Gastroesophageal sphincter (tissue), 4 donors: ENCODE measurements around the gene MYO9A. TPM values are rescaled to one million over a fixed set of nuclear protein-coding genes. Genes with fewer than 3 reads are reported as not detected.

Source experiments
- ATAC-seq: fragments of 150-250 bp; one replicate; pipeline ENCODE4 v1.9.1; 2016; ENCODE audit warnings: mild to moderate bottlenecking, moderate library complexity
- H3K27ac ChIP-seq, 4 donors: fragments of 200-600 bp; sonication (generic) in 3 of 4; 1 replicate in 3 of 4; 2 replicates in 1 of 4; pipeline ENCODE4 v1.5.1; 2016 to 2019
- H3K27me3 ChIP-seq: fragments of 200-600 bp; sonication (generic); one replicate; pipeline ENCODE4 v1.5.1; 2019
- H3K36me3 ChIP-seq, 2 donors: fragments of 200-600 bp; sonication (generic); one replicate each; pipeline ENCODE4 v1.5.1; 2019; ENCODE audit warnings: control low read depth in 1 of 2
- H3K4me1 ChIP-seq, 3 donors: fragments of 200-600 bp; sonication (generic); 1 replicate in 2 of 3; 2 replicates in 1 of 3; pipeline ENCODE4 v1.5.1; 2016 to 2019; ENCODE audit warnings: control low read depth in 2 of 3
- H3K4me3 ChIP-seq, 2 donors: fragments of 200-600 bp; sonication (generic); one replicate each; pipeline ENCODE4 v1.5.1; 2019; ENCODE audit warnings: mild to moderate bottlenecking in 1 of 2, moderate library complexity in 1 of 2
- H3K9me3 ChIP-seq, 3 donors: fragments of 200-600 bp; sonication (generic); one replicate each; pipeline ENCODE4 v1.5.1; 2017 to 2019; ENCODE audit warnings: control low read depth in 2 of 3
- EP300 ChIP-seq: sonication (generic); formaldehyde crosslinking; IDR thresholded peaks from one replicate; pipeline ENCODE4 v1.6.1; 2017; ENCODE audit warnings: antibody characterized with exemption, mild to moderate bottlenecking
- POLR2A ChIP-seq, 2 donors: fragments of 450-650 bp; IDR thresholded peaks; one replicate each; pipeline ENCODE4 v1.6.1; 2017; ENCODE audit warnings: antibody characterized with exemption in 2 of 2, mild to moderate bottlenecking in 2 of 2, moderate library complexity in 1 of 2
- POLR2AphosphoS5 ChIP-seq: sonication (generic); formaldehyde crosslinking; IDR thresholded peaks from one replicate; pipeline ENCODE4 v1.6.1; 2017; ENCODE audit warnings: antibody characterized with exemption
- WGBS, 2 donors: methylation state at CpG; one replicate each; pipeline ENCODE4 v1.1.5; 2018; ENCODE audit warnings: low coverage in 1 of 2; 5-methylcytosine and 5-hydroxymethylcytosine counted together
- total RNA-seq, 4 donors: library from RNA; depleted of rRNA; stranded (reverse); fragments of >200 nt; gene quantifications; one replicate each; pipeline ENCODE4 v1.1.0, GENCODE V29; 2016
- TF ChIP-seq, protein P1 (sequence below), 4 experiments: fragments of 200-600 bp in 2 of 4; fragments of 450-650 bp in 2 of 4; sonication (generic) in 1 of 4; IDR thresholded peaks; one replicate each; pipeline ENCODE4 v1.5.1; 2017 to 2019; ENCODE audit warnings: antibody characterized with exemption in 4 of 4, mild to moderate bottlenecking in 2 of 4, moderate library complexity in 2 of 4

The MYO9A gene
- total RNA-seq, 4 donors from 2014 or later, result 74.5 to 118 (median 108) TPM

DNA sequence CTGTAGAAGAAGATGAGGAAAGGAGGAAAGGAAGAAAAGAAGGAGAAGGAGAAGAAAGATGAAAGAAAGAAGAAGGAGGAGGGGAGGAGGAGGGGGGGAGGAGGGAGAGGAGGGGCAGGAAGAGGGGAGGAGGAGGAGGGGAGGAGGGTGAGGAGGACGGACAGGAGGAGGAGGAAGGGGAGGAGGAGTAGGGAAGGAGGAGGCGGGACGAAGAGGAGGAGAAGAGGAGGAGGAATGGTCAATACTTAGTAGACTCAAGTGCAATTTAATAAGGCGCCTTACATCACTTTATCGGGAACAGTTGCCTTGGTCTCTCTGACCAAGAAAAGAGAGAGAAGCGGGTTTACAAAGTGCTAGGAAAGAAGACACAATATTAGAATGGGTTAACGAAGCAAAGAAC, 331.3 kb downstream of the MYO9A start:
- H3K27ac ChIP-seq, result no peak overlapping the region
- TF ChIP-seq EP300, result no peak
- TF ChIP-seq, protein P1, sequence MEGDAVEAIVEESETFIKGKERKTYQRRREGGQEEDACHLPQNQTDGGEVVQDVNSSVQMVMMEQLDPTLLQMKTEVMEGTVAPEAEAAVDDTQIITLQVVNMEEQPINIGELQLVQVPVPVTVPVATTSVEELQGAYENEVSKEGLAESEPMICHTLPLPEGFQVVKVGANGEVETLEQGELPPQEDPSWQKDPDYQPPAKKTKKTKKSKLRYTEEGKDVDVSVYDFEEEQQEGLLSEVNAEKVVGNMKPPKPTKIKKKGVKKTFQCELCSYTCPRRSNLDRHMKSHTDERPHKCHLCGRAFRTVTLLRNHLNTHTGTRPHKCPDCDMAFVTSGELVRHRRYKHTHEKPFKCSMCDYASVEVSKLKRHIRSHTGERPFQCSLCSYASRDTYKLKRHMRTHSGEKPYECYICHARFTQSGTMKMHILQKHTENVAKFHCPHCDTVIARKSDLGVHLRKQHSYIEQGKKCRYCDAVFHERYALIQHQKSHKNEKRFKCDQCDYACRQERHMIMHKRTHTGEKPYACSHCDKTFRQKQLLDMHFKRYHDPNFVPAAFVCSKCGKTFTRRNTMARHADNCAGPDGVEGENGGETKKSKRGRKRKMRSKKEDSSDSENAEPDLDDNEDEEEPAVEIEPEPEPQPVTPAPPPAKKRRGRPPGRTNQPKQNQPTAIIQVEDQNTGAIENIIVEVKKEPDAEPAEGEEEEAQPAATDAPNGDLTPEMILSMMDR (IDR thresholded peaks at IDR 0.05), result no peak
- no peak for TF ChIP-seq POLR2AphosphoS5
- no peak for TF ChIP-seq POLR2A (IDR thresholded peaks at IDR 0.05)
- H3K36me3 ChIP-seq, result no peaks in the 10 kb centered on the region
- no peak for ATAC-seq
- no peaks in the 10 kb centered on the region for H3K9me3 ChIP-seq
- H3K27me3 ChIP-seq, result peaks cover 6% of the 10 kb centered on the region
- no peak overlapping the region for H3K4me3 ChIP-seq
- no peaks in the 10 kb centered on the region for H3K4me1 ChIP-seq
- 84 to 88% methylated on average over 7 of the region's 7 CpGs for WGBS, 2 donors

DNA sequence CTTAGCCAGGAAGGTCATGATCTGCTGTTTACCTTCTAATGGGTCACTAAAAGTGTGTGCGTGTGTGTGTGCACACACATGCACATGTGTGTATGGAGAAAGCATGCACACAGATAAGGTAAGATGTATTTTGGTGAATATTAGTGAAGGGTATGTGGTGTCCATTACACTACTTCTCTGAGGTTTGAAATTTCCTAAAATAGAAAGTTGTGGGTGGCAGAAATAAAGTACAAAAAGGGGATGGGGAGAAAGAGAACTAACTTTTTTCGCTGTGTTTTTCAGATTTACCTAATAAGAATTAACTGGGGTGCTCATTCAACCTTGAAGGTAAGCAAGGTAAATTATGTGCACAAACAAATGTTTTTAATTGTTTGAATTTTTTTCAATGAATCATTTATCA, 332.0 kb downstream of the MYO9A start:
- H3K27me3 ChIP-seq, result peaks cover 6% of the 10 kb centered on the region
- no peaks in the 10 kb centered on the region for H3K9me3 ChIP-seq
- H3K4me3 ChIP-seq, result no peak overlapping the region
- WGBS, 2 donors, result 90 to 100% methylated on average over 2 of the region's 2 CpGs
- no peaks in the 10 kb centered on the region for H3K36me3 ChIP-seq
- no peak for ATAC-seq
- no peak overlapping the region for H3K27ac ChIP-seq
- no peaks in the 10 kb centered on the region for H3K4me1 ChIP-seq
- TF ChIP-seq POLR2AphosphoS5 (no peak), EP300 (no peak), POLR2A (IDR thresholded peaks at IDR 0.05) (no peak)
- TF ChIP-seq, protein P1 (IDR thresholded peaks at IDR 0.05), result no peak

DNA sequence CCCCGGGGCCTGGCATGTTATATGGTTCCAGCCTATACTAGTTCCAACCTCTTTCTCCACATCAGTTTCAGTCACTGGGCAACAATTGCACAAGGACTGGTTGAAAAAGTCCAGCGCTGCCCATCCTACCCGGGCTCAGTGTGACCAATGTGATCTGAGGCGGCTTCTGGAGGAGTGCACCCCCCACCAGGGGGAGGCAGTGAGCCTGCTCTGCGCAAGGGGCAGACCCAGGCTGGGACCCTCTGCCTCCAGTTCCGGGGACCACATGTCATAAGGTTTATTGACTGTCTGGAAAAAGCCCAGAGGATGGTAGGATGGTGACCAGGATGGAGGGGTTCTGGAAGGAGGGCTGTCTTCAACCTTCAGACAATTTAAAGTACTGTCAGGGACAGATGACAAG, 333.2 kb downstream of the MYO9A start:
- H3K9me3 ChIP-seq, result no peaks in the 10 kb centered on the region
- TF ChIP-seq EP300 (no peak), POLR2A (IDR thresholded peaks at IDR 0.05) (no peak)
- TF ChIP-seq, protein P1 (IDR thresholded peaks at IDR 0.05), result peak in 1 of 4 experiments; percentile 14
- ATAC-seq, result no peak

DNA sequence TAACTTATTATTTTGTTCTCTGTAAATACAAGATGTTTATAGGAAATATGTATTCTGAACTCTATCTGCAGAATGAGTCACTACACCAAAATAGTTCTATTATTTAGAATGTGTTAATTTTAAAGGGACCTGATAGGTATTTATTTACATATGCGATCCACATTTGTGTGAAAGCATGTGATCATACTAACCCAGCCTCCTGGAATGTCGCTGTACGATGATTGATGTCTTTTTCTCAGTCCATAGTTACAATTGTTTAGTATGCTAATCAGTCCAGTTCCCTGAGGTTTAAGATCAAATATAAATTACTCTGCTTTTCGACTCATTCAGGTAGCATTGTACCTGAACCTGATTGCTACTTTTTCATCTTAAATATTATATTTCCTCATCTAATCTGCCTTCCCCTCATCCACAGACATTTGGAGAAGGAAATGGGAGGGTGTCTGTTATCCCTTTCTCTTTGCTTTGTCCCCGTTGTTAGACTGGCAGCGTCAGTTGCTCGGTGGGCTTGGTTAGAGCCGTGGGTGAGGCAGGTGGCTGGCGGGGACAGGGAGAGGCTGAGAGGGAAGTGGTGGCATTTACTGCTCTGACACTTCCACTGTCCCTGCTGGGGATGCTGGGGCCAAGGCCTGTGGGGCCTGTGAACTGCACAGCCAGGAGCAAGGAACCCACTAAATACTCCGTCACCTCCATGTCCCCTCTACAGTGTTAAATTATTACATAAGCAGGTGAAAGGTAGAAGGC, 335.4 kb downstream of the MYO9A start:
- 64 to 66% methylated on average over 4 to 9 of the region's 10 CpGs for WGBS, 2 donors
- Histone ChIP-seq H3K4me3 (no peak overlapping the region), H3K27me3 (peaks cover 6% of the 10 kb centered on the region), H3K9me3 (no peaks in the 10 kb centered on the region), H3K36me3 (peaks cover 0 to under 1% of the 10 kb centered on the region in 2 donors), H3K4me1 (peaks cover 0 to 8% (median 0%) of the 10 kb centered on the region in 3 donors), H3K27ac (no peak overlapping the region)
- ATAC-seq, result no peak
- TF ChIP-seq POLR2A (IDR thresholded peaks at IDR 0.05) (no peak), EP300 (no peak), POLR2AphosphoS5 (no peak)
- TF ChIP-seq, protein P1 (IDR thresholded peaks at IDR 0.05), result no peak

More for the DNA sequence above, 333.2 kb downstream of the MYO9A start:
- H3K4me3 ChIP-seq, result no peak overlapping the region
- peaks cover 0 to 8% (median 0%) of the 10 kb centered on the region in 3 donors for H3K4me1 ChIP-seq
- WGBS, 2 donors, result 60% methylated on average over 3 of the region's 6 CpGs; no CpG with 5 or more reads in 1 of the 2 donors
- peaks cover 6% of the 10 kb centered on the region for H3K27me3 ChIP-seq
- H3K36me3 ChIP-seq, result no peaks in the 10 kb centered on the region
- no peak overlapping the region for H3K27ac ChIP-seq

- Histone ChIP-seq H3K36me3 (peaks cover 0 to 5% of the 10 kb centered on the region in 2 donors), H3K4me1 (peaks cover 0 to 8% (median 0%) of the 10 kb centered on the region in 3 donors), H3K27ac (no peak overlapping the region), H3K27me3 (peaks cover 6% of the 10 kb centered on the region), H3K4me3 (no peak overlapping the region), H3K9me3 (no peaks in the 10 kb centered on the region)
- no peak for TF ChIP-seq POLR2AphosphoS5
- no peak for TF ChIP-seq POLR2A (IDR thresholded peaks at IDR 0.05)
- TF ChIP-seq, protein P1 (IDR thresholded peaks at IDR 0.05), result no peak
- no peak for TF ChIP-seq EP300
- no peak for ATAC-seq
- WGBS, 2 donors, result 56 to 60% methylated on average over 1 to 4 of the region's 8 CpGs
Measured at GRCh38 chr15:71781965-71782265, 336.0 kb downstream of the MYO9A start.
